Osteoblast (primary cell): ENCODE results near the gene FMOD. TPM values are rescaled to one million over a fixed set of nuclear protein-coding genes. Genes with fewer than 3 reads are reported as not detected.
A peak's percentile ranks its signal among the peaks of the same experiment; 100 is the strongest.

ENCODE experiments used
- DNase-seq: peaks from one replicate; pipeline ENCODE4 v3.0.0; 2011; ENCODE audit warnings: low spot score, mixed read lengths; ENCODE audit not compliant: insufficient read length; ENCODE audit errors: missing footprints
- H2AFZ ChIP-seq: 2 replicates; pipeline ENCODE4 v1.6.0; 2011; ENCODE audit warnings: mild to moderate bottlenecking, low read length
- H3K27ac ChIP-seq: 2 replicates; pipeline ENCODE4 v1.5.1; 2011; ENCODE audit warnings: mild to moderate bottlenecking, low read depth, low read length, moderate library complexity
- H3K27me3 ChIP-seq: 2 replicates; pipeline ENCODE4 v1.6.0; 2012; ENCODE audit warnings: mild to moderate bottlenecking, control low read depth, inconsistent platforms, low read length, moderate library complexity; ENCODE audit not compliant: insufficient read depth
- H3K36me3 ChIP-seq: 2 replicates; pipeline ENCODE4 v1.5.1; 2011; ENCODE audit warnings: mild to moderate bottlenecking, low read length, control low read depth, moderate library complexity; ENCODE audit not compliant: insufficient read depth
- H3K4me1 ChIP-seq: 2 replicates; pipeline ENCODE4 v1.5.1; 2011; ENCODE audit warnings: mild to moderate bottlenecking, low read length, control low read depth, moderate library complexity; ENCODE audit not compliant: insufficient read depth
- H3K4me2 ChIP-seq: 2 replicates; pipeline ENCODE4 v1.6.0; 2011; ENCODE audit warnings: mild to moderate bottlenecking, low read length; ENCODE audit not compliant: insufficient read depth
- H3K4me3 ChIP-seq: fragments of 200-600 bp; sonication (generic); 3 replicates; pipeline ENCODE4 v1.5.1; 2012; ENCODE audit warnings: mild to moderate bottlenecking, low read length, inconsistent platforms; ENCODE audit not compliant: insufficient read depth
- H3K79me2 ChIP-seq: 2 replicates; pipeline ENCODE4 v1.6.0; 2012; ENCODE audit warnings: mild to moderate bottlenecking, low read length, control low read depth, inconsistent platforms; ENCODE audit not compliant: insufficient read depth
- H3K9me3 ChIP-seq: 2 replicates; pipeline ENCODE4 v1.5.1; 2011; ENCODE audit warnings: low read depth, low read length, control low read depth
- H4K20me1 ChIP-seq: 2 replicates; pipeline ENCODE4 v1.6.0; 2012; ENCODE audit warnings: mild to moderate bottlenecking, low read length, control low read depth; ENCODE audit not compliant: insufficient read depth
- CTCF ChIP-seq: IDR thresholded peaks from 2 replicates; pipeline ENCODE4 v1.5.1; 2011; ENCODE audit warnings: mild to moderate bottlenecking, low read depth, low read length, moderate library complexity; ENCODE audit errors: extremely low read depth
- total RNA-seq: library from RNA; depleted of rRNA; stranded (reverse); fragments of >200 nt; gene quantifications from 2 replicates; pipeline ENCODE4 v1.2.3, GENCODE V29; 2012

Gene FMOD
- total RNA-seq, 1 donor = 2.9 TPM

GRCh38 chr1:203304391-203304918 is 46.5 kb downstream of the FMOD start:
- peak overlapping the region; percentile 88 for H3K4me3 ChIP-seq
- peak overlapping the region; percentile 80 for H3K27ac ChIP-seq

DNA sequence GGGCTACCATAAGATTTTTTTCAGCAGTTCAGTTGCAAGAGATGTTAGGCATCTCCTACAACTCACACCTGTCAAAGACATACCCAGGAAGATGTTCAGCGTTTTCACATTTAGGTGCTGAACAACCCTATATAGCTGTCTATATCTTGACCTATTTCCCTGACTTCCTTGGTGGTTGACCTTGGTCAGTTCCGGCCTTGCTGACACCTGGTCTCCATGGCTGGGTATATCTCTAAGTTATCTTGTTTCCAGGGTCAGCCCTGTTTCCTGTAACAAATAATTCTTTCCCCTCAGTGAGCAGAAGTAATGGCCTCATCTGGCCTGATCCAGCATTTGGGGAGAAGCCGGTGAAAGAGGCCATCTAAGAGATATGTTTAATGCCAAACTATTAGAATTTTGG is 48.0 kb downstream of the FMOD start:
- Histone ChIP-seq H2AFZ (no peak overlapping the region), H3K9me3 (no peaks in the 10 kb centered on the region), H3K36me3 (no peaks in the 10 kb centered on the region), H3K4me2 (no peak overlapping the region), H3K27ac (no peak overlapping the region), H3K27me3 (peaks cover 18% of the 10 kb centered on the region), H3K4me1 (peaks cover 12% of the 10 kb centered on the region), H4K20me1 (peaks cover 11% of the 10 kb centered on the region), H3K79me2 (peaks cover 5% of the 10 kb centered on the region), H3K4me3 (no peak overlapping the region)
- DNase-seq = peak; percentile 48
- TF ChIP-seq CTCF = no peak

More at GRCh38 chr1:203304391-203304918, 46.5 kb downstream of the FMOD start:
- H3K36me3 ChIP-seq = no peaks in the 10 kb centered on the region
- no peak for DNase-seq
- H3K27me3 ChIP-seq = peaks cover 9% of the 10 kb centered on the region
- peaks cover 24% of the 10 kb centered on the region for H4K20me1 ChIP-seq
- H2AFZ ChIP-seq = peak overlapping the region; percentile 89
- no peaks in the 10 kb centered on the region for H3K9me3 ChIP-seq
- peaks cover 12% of the 10 kb centered on the region for H3K4me1 ChIP-seq
- TF ChIP-seq CTCF = no peak
- peak overlapping the region; percentile 82 for H3K4me2 ChIP-seq
- peaks cover 9% of the 10 kb centered on the region for H3K79me2 ChIP-seq

DNA sequence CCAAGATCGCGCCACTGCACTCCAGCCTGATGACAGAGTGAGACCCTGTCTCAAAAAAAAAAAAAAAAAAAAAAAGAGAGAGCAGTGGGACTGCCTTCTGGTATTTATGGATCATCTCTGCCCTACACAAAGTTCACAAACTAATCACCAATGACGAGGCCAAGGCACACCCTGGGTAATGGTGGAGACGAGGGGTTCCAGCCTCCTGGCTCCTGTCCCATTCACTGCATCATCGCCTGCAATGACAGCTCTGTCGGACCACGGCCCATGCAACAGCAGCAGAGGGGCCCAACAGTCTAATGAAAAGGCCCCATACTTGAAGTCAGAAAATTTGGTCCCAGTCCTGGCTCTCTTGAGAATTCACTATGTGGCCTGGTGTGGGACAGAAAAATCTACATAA is 48.5 kb downstream of the FMOD start:
- Histone ChIP-seq H3K4me1 (peaks cover 12% of the 10 kb centered on the region), H3K79me2 (peaks cover 5% of the 10 kb centered on the region), H3K4me3 (no peak overlapping the region), H3K4me2 (no peak overlapping the region), H3K27me3 (peaks cover 19% of the 10 kb centered on the region), H3K9me3 (no peaks in the 10 kb centered on the region), H3K36me3 (no peaks in the 10 kb centered on the region), H4K20me1 (peaks cover 8% of the 10 kb centered on the region), H2AFZ (no peak overlapping the region), H3K27ac (no peak overlapping the region)
- TF ChIP-seq CTCF = no peak
- DNase-seq = peak; percentile 9

- H3K4me2 ChIP-seq = no peak overlapping the region
- peaks cover 5% of the 10 kb centered on the region for H3K4me1 ChIP-seq
- no peak overlapping the region for H2AFZ ChIP-seq
- H3K27ac ChIP-seq = no peak overlapping the region
- H3K79me2 ChIP-seq = no peaks in the 10 kb centered on the region
- no peaks in the 10 kb centered on the region for H3K36me3 ChIP-seq
- TF ChIP-seq CTCF = no peak
- H3K9me3 ChIP-seq = no peaks in the 10 kb centered on the region
- no peaks in the 10 kb centered on the region for H4K20me1 ChIP-seq
- peak; percentile 30 for DNase-seq
- peaks cover 27% of the 10 kb centered on the region for H3K27me3 ChIP-seq
- no peak overlapping the region for H3K4me3 ChIP-seq
These were observed 49.6 kb downstream of the FMOD start for GRCh38 chr1:203301331-203301668.
